SK-N-SH treated with all-trans-retinoic acid at 6 μM for 48 hours (cell line): ENCODE results near the gene CFL1.

Experiments
- ARNTL ChIP-seq: fragments of 450-650 bp; formaldehyde crosslinking; IDR thresholded peaks from 2 replicates; pipeline ENCODE4 v1.5.0; 2020; ENCODE audit warnings: low read depth, mild to moderate bottlenecking, moderate library complexity, borderline replicate concordance
- BACH2 ChIP-seq: fragments of 250-450 bp; sonication (Bioruptor Pico); IDR thresholded peaks from 2 replicates; pipeline ENCODE4 v1.9.0; 2021; ENCODE audit warnings: mild to moderate bottlenecking, borderline replicate concordance
- CSDC2 ChIP-seq: fragments of 250-450 bp; sonication (Bioruptor Pico); IDR thresholded peaks from 2 replicates; pipeline ENCODE4 v1.5.0; 2020; ENCODE audit warnings: mild to moderate bottlenecking, moderate library complexity
- PATZ1 ChIP-seq: fragments of 250-450 bp; sonication (Bioruptor Pico); IDR thresholded peaks from 2 replicates; pipeline ENCODE4 v1.8.0; 2020; ENCODE audit warnings: mild to moderate bottlenecking, moderate library complexity, borderline replicate concordance
- SNAI2 ChIP-seq: fragments of 250-450 bp; sonication (Bioruptor Pico); IDR thresholded peaks from 2 replicates; pipeline ENCODE4 v1.5.0; 2020; ENCODE audit warnings: mild to moderate bottlenecking, moderate library complexity
- TCF4 ChIP-seq: fragments of 250-450 bp; sonication (Bioruptor Pico); IDR thresholded peaks from 2 replicates; pipeline ENCODE4 v1.8.0; 2021; ENCODE audit warnings: mild to moderate bottlenecking, moderate library complexity, borderline replicate concordance
- TOX ChIP-seq: fragments of 250-450 bp; sonication (Bioruptor Pico); IDR thresholded peaks from 2 replicates; pipeline ENCODE4 v1.8.0; 2021; ENCODE audit warnings: mild to moderate bottlenecking, moderate library complexity, borderline replicate concordance
- ZFP3 ChIP-seq: fragments of 250-450 bp; sonication (Bioruptor Pico); IDR thresholded peaks from 2 replicates; pipeline ENCODE4 v1.5.0; 2020; ENCODE audit warnings: mild to moderate bottlenecking, moderate library complexity
- ZFP30 ChIP-seq: fragments of 450-650 bp; formaldehyde crosslinking; IDR thresholded peaks from 2 replicates; pipeline ENCODE4 v1.5.0; 2022; ENCODE audit warnings: mild to moderate bottlenecking, moderate library complexity
- ZNF565 ChIP-seq: fragments of 450-650 bp; formaldehyde crosslinking; conservative IDR thresholded peaks from 2 replicates; pipeline ENCODE4 v1.5.0; 2020; ENCODE audit warnings: low read depth, mild to moderate bottlenecking, moderate library complexity

DNA sequence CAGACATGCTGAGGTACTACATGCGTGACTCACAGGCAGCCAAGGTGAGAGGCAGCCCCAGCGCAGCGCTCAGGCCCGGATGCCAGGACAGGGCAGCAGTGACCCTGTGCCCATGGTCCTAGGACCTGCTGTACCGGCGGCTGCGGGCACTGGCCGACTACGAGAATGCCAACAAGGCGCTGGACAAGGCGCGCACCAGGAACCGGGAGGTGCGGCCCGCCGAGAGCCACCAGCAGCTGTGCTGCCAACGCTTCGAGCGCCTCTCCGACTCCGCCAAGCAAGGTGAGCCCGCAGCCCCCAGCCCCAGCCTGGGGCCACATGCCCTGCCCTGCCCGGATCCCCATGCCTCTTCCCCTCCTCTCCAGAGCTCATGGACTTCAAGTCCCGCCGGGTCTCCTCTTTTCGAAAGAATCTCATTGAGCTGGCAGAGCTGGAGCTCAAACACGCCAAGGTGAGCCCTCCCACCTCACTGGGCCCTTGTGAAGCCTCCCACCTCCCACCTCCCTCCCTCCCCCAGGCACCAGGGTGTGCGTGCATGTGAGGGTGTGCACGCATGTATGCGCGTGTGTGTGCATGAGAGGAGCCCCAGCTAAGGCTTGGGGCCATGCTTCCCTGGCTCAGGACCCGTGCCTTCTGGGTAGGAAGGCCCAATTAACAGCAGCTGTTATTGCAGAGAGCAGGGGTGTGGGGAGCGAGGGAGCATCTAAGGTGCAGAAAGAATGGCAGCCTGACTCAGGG, 5.3 kb downstream of the CFL1 start:
- no peak; the same call in 1 of the 2 replicates for TF ChIP-seq PATZ1
- TF ChIP-seq ZNF565 (CRISPR knock-in tag): no peak
- TF ChIP-seq ZFP3 (CRISPR knock-in tag): no peak
- TF ChIP-seq ARNTL (CRISPR knock-in tag): no peak
- no peak for TF ChIP-seq ZFP30 (CRISPR knock-in tag)
- TF ChIP-seq SNAI2: no peak
- no peak for TF ChIP-seq CSDC2 (CRISPR knock-in tag)
- TF ChIP-seq BACH2 (CRISPR knock-in tag): no peak
- TF ChIP-seq TCF4 (CRISPR knock-in tag): no peak
- no peak for TF ChIP-seq TOX
